Medulla oblongata (tissue), 1 donor: Measurements from ENCODE around the gene CMIP.
"Not testable (repeated sequence)": the region's sequence is repeated elsewhere in the genome, so short reads cannot be mapped to it uniquely, and the experiment has no call there.

ENCODE experiments used
- DNase-seq: peaks from one replicate; pipeline ENCODE4 v3.0.0-alpha.2; 2015; ENCODE audit errors: extremely low spot score

The CMIP gene

GRCh38 chr16:81516478-81517149 lies 72.0 kb downstream of the CMIP start:
- DNase-seq, result no peak

GRCh38 chr16:81517150-81517499 lies 72.5 kb downstream of the CMIP start:
- DNase-seq, result no peak

- DNase-seq, result no peak
Measured at GRCh38 chr16:81517629-81518438, 73.2 kb downstream of the CMIP start.

GRCh38 chr16:81518439-81518757 lies 73.8 kb downstream of the CMIP start:
- DNase-seq, result no peak

- DNase-seq, result peak; percentile 64
Measured at GRCh38 chr16:81519301-81520150, 74.9 kb downstream of the CMIP start.

DNA sequence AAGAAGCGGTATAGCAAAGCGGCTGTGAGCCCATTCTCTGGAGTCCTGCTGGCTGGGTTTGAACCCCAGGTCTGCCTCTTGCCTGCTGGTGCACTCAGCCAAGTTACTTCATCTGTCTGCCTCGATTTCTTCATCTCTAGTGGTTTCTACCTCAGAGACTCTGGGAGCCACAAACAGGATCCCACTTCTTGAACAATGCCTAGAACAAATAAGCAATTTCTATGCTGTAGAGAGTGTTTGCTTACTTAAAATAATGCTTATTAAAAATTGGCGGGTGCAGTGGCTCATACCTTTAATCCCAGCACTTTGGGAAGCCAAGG lies 75.5 kb downstream of the CMIP start:
- no peak for DNase-seq

GRCh38 chr16:81520560-81521135 lies 76.0 kb downstream of the CMIP start:
- no peak for DNase-seq

GRCh38 chr16:81521141-81521626 lies 76.6 kb downstream of the CMIP start:
- peak; percentile 38 for DNase-seq

DNA sequence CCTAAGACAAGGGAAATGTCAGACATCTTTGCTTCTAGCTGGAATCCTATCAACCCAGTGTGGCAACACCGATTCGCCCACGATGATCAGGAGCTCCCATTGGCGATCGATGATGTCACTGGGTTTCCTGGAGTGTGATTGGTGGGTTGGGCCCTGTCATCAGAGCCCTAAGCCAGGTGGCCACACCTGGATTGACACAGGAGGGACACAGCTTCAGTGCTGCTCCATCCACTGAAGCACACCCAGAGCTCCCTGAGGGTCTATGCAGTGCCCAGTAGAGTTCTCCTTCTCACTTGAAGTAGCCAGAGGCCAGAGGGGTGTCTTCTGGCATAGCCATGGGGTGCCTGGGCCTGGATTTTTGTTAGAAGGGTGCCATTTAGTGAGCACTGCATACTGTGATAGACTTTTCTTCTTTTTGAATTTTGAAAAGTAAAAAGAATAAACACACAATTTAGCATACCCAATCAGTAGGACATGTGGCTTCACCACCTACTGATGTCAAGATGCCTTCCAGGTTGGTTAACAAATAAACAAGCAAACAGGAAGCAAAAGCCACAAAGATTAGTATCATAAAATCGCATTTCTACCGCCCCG lies 77.6 kb downstream of the CMIP start:
- DNase-seq, result no peak

DNA sequence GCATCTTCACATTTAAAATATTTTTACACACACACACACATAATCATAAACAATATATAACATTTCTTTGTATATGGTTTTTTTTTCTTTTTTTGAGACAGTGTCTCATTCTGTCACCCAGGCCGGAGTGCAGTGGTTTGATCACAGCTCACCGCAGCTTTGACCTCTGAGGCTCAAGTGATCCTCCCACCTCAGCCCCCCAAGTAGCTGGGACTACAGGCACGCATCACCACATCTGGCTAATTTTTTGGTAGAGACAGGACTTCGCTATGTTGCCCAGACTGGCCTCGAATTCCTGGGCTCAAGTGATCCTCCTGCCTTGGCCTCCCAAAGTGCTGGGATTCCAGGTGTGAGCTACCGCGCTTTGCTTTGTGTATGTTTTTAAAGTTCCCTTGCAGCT lies 78.2 kb downstream of the CMIP start:
- DNase-seq, result not testable (repeated sequence)

DNA sequence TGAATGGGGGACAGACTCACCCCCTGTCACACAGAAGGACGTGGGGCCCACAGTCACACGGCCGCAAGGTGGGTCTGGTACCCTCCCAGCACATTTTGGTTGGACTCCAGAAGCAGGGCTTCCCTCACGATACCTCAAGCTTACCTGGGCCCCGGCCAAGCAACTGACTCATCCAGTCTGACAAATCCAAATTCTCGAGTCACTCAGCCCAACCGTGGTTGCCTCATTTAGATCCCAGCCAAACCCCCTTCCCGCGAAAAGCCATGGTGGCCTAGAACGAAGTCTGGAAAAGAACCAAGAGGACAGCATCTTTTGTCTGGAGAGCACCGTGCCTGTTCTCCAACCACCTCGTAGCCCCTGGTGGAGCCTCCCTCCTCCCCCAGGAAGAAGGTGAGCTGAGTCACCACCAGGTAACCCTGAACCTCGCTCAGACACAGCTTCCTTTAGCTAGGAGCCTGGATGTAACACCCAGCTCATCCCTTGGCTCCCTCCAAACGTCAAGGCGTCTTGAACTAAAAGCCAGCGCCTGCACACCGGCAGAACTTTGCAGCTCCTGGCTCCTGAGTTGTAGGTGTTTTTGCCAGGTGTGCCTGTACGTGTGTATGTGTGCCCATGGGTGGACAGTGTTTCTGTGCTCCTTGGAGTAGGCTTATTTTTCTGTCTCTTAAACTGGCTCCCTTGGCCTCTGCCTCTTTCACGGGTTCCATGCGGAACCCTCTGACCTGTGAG lies 78.9 kb downstream of the CMIP start:
- no peak for DNase-seq

DNA sequence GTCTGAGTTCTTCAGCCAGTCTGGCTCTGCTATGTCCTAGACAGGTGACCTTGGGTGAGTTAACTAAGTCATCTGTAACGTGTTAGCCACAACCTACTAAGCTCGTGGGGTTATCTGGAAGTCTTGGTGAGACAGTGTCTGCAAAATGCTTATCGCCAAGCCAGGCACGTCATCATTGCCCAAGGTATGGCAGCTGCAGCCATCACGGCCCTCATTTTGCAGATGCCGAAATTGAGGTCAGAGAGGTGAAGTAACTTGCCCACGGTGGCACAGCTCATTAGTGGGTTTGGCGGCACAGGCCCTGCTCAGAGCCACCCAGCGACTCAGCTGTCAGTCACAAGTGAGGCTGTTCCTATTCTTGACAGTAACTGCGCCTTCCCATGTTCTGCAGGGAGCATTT lies 79.8 kb downstream of the CMIP start:
- no peak for DNase-seq

DNA sequence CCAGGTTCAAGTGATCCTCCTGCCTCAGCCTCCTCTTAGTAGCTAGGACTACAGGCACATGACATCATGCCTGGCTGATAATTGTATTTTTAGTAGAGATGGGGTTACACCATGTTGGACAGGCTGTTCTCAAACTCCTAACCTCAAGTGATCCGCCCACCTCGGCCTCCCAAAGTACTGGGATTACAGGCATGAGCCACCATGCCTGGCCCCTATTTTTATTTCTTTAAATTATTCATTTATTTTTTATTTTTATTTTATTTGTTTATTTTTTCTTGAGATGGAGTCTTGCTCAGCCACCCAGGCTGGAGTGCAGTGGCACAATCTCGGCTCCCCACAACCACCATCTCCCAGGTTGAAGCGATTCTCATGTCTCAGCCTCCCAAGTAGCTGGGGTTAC lies 80.3 kb downstream of the CMIP start:
- not testable (repeated sequence) for DNase-seq

DNA sequence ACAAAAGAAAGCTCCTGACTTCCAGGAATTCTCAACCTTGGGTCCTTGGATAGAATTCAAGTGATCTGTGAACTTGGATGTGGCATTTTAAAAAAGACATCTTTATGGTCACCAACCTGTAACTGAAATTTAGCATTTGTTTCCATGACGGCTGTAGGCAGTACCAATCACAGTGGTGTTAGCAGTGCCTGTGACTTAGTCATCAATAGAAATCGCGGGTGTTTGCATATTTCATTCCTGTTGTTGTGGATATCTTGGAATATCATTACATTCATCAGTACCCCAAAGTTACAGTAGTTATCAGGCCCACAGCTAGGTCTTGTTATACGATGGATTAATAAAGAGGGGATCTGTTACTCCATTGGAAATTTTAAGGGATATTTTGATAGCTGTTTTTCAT lies 81.6 kb downstream of the CMIP start:
- no peak for DNase-seq

DNA sequence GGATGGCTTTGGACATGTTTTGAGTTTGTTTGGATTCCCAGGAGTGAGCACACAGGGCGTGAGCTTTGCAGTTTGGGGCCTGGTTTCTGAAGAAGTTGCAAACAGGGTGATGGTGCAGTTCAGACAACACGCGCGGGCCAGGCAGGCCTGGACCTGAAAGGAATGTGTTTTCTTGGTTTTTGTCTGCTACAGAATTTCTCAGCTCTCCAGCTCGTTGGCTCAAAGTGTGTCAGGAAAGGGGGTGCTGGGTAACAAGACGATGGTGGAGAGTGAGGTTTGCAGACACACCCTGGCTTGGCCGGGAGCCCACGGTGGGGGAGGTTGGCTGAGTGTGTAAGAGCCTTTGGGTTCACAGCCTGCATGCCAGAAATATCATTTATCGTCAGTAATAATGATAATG lies 82.3 kb downstream of the CMIP start:
- no peak for DNase-seq

DNA sequence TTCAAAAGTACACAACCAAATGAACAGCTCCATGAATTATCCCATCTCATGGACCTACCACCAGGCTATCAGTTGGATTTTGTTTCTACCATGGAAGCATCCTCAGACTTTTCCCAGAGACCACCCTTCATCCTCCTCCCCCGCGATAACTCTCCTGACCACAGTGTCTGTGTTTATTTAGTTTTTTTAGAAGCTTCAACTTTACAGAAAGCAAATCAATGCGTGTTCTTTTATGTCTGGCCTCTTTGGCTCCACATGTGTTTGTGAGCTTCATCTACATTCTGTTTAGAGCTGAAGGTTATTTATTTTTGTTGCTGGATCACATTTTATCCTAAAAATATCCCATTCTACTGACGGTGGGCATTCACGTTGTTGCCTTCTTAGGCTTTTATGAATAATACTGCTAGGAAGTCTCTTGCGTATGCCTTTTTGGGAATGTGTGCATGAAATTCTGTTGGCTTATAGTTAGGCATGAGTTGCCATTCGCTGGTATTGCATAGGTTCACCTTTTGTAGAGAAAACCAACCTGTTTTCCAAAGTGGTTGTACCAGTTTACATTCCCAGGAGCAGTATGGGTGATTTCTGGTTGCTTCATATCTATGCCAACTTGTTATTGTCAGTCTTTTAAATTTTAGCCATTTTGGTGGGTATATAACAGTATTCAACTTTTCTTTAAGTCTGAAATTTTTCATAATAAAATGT lies 83.0 kb downstream of the CMIP start:
- DNase-seq, result no peak

GRCh38 chr16:81528256-81528655 lies 83.6 kb downstream of the CMIP start:
- DNase-seq, result no peak

DNA sequence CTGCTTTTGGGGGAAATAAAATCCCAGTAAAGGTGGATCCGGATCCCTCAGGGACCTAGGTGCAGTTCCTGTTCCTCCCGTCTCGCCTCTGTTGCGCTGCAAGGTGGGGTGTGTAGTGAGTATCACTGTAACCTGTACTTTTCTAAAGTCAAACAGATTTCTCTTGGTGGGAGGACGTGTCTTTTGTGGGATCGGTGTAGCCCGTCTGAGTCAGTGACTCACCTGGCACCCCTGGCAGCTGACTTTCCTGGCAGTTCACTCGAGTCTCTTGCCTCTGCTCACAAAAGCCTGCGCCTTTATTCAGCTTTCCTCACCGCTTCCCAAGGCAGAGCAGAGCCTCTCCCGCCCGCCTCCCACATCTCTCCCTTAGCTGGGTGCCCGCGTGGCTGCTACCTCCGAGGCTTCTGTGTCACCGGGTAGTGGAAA lies 85.7 kb downstream of the CMIP start:
- DNase-seq, result no peak

GRCh38 chr16:81530814-81531213 lies 86.2 kb downstream of the CMIP start:
- DNase-seq, result no peak

GRCh38 chr16:81531419-81531821 lies 86.8 kb downstream of the CMIP start:
- DNase-seq, result no peak
